ENCODE results near the gene CNNM3. TPM values are rescaled to one million over a fixed set of nuclear protein-coding genes. Genes with fewer than 3 reads are reported as not detected.
"Not testable (repeated sequence)": the region's sequence is repeated elsewhere in the genome, so short reads cannot be mapped to it uniquely, and the experiment has no call there.

Gene CNNM3
- total RNA-seq, 1 experiment from 2014 or later: 13.8 TPM

GRCh38 chr2:96792772-96793749, 23.0 kb upstream of the CNNM3 start:
- Histone ChIP-seq H3K4me3 (ENCODE audit: insufficient read depth, low read depth, low read length) (no peak overlapping the region), H3K27me3 (ENCODE audit: control insufficient read depth, insufficient read depth, low read length) (no peaks in the 10 kb centered on the region), H3K36me3 (replicated peaks; ENCODE audit: control insufficient read depth, insufficient read depth, low read length) (no peaks in the 10 kb centered on the region)
- peak; percentile 28 for DNase-seq

- peak; percentile 56 for DNase-seq
- Histone ChIP-seq H3K36me3 (replicated peaks; ENCODE audit: control insufficient read depth, insufficient read depth, low read length) (no peaks in the 10 kb centered on the region), H3K4me3 (ENCODE audit: insufficient read depth, low read depth, low read length) (no peak overlapping the region), H3K27me3 (ENCODE audit: control insufficient read depth, insufficient read depth, low read length) (no peaks in the 10 kb centered on the region)
These were observed 21.0 kb upstream of the CNNM3 start for GRCh38 chr2:96795076-96795475.

GRCh38 chr2:96796497-96796896, 19.6 kb upstream of the CNNM3 start:
- DNase-seq; H3K27me3 ChIP-seq (ENCODE audit: control insufficient read depth, insufficient read depth, low read length); H3K36me3 ChIP-seq (replicated peaks; ENCODE audit: control insufficient read depth, insufficient read depth, low read length); H3K4me3 ChIP-seq (ENCODE audit: insufficient read depth, low read depth, low read length): not testable (repeated sequence)

GRCh38 chr2:96797066-96797625, 18.9 kb upstream of the CNNM3 start:
- peak; percentile 32 for DNase-seq
- no peaks in the 10 kb centered on the region for H3K27me3 ChIP-seq (ENCODE audit: control insufficient read depth, insufficient read depth, low read length)
- H3K4me3 ChIP-seq (ENCODE audit: insufficient read depth, low read depth, low read length): no peak overlapping the region

GRCh38 chr2:96798733-96799622, 17.1 kb upstream of the CNNM3 start:
- peak; percentile 45 for DNase-seq
- Histone ChIP-seq H3K27me3 (ENCODE audit: control insufficient read depth, insufficient read depth, low read length) (no peaks in the 10 kb centered on the region), H3K36me3 (replicated peaks; ENCODE audit: control insufficient read depth, insufficient read depth, low read length) (no peaks in the 10 kb centered on the region), H3K4me3 (ENCODE audit: insufficient read depth, low read depth, low read length) (no peak overlapping the region)

More at GRCh38 chr2:96797066-96797625, 18.9 kb upstream of the CNNM3 start:
- H3K36me3 ChIP-seq (replicated peaks; ENCODE audit: control insufficient read depth, insufficient read depth, low read length): no peaks in the 10 kb centered on the region

- peak; percentile 28 for DNase-seq
- Histone ChIP-seq H3K4me3 (ENCODE audit: insufficient read depth, low read depth, low read length) (no peak overlapping the region), H3K27me3 (ENCODE audit: control insufficient read depth, insufficient read depth, low read length) (no peaks in the 10 kb centered on the region), H3K36me3 (replicated peaks; ENCODE audit: control insufficient read depth, insufficient read depth, low read length) (no peaks in the 10 kb centered on the region)
These were observed 16.5 kb upstream of the CNNM3 start for GRCh38 chr2:96799623-96799935.

- no peaks in the 10 kb centered on the region for H3K27me3 ChIP-seq (ENCODE audit: control insufficient read depth, insufficient read depth, low read length)
- H3K4me3 ChIP-seq (ENCODE audit: insufficient read depth, low read depth, low read length): no peak overlapping the region
- no peak for DNase-seq
- H3K36me3 ChIP-seq (replicated peaks; ENCODE audit: control insufficient read depth, insufficient read depth, low read length): no peaks in the 10 kb centered on the region
These were observed 15.7 kb upstream of the CNNM3 start for GRCh38 chr2:96800061-96801004.

GRCh38 chr2:96801005-96801785, 14.9 kb upstream of the CNNM3 start:
- DNase-seq: peak; percentile 96
- H3K36me3 ChIP-seq (replicated peaks; ENCODE audit: control insufficient read depth, insufficient read depth, low read length): no peaks in the 10 kb centered on the region
- H3K4me3 ChIP-seq (ENCODE audit: insufficient read depth, low read depth, low read length): no peak overlapping the region
- H3K27me3 ChIP-seq (ENCODE audit: control insufficient read depth, insufficient read depth, low read length): no peaks in the 10 kb centered on the region

- Histone ChIP-seq H3K27me3 (ENCODE audit: control insufficient read depth, insufficient read depth, low read length) (no peaks in the 10 kb centered on the region), H3K4me3 (ENCODE audit: insufficient read depth, low read depth, low read length) (no peak overlapping the region), H3K36me3 (replicated peaks; ENCODE audit: control insufficient read depth, insufficient read depth, low read length) (no peaks in the 10 kb centered on the region)
- no peak for DNase-seq
These were observed 14.1 kb upstream of the CNNM3 start for GRCh38 chr2:96801786-96802595.

GRCh38 chr2:96802721-96803120, 13.3 kb upstream of the CNNM3 start:
- Histone ChIP-seq H3K36me3 (replicated peaks; ENCODE audit: control insufficient read depth, insufficient read depth, low read length) (no peaks in the 10 kb centered on the region), H3K4me3 (ENCODE audit: insufficient read depth, low read depth, low read length) (no peak overlapping the region), H3K27me3 (ENCODE audit: control insufficient read depth, insufficient read depth, low read length) (no peaks in the 10 kb centered on the region)
- no peak for DNase-seq

GRCh38 chr2:96804986-96805385, 11.1 kb upstream of the CNNM3 start:
- H3K4me3 ChIP-seq (ENCODE audit: insufficient read depth, low read depth, low read length): no peak overlapping the region
- no peak for DNase-seq

GRCh38 chr2:96805946-96806345, 10.1 kb upstream of the CNNM3 start:
- not testable (repeated sequence) for DNase-seq; H3K27me3 ChIP-seq (ENCODE audit: control insufficient read depth, insufficient read depth, low read length); H3K36me3 ChIP-seq (replicated peaks; ENCODE audit: control insufficient read depth, insufficient read depth, low read length); H3K4me3 ChIP-seq (ENCODE audit: insufficient read depth, low read depth, low read length)

More at GRCh38 chr2:96804986-96805385, 11.1 kb upstream of the CNNM3 start:
- Histone ChIP-seq H3K36me3 (replicated peaks; ENCODE audit: control insufficient read depth, insufficient read depth, low read length) (peaks cover 2% of the 10 kb centered on the region; the same call in 1 of the 2 replicates), H3K27me3 (ENCODE audit: control insufficient read depth, insufficient read depth, low read length) (no peaks in the 10 kb centered on the region)

Measured in H7 (cell line).